Fibroblast of lung (primary cell): ENCODE measurements around the gene TRIM49D1. TPM values are rescaled to one million over a fixed set of nuclear protein-coding genes. Genes with fewer than 3 reads are reported as not detected.
"Not testable (repeated sequence)": the region's sequence is repeated elsewhere in the genome, so short reads cannot be mapped to it uniquely, and the experiment has no call there.

Source experiments
- DNase-seq, 2 donors: peaks; one replicate each; pipeline versions ENCODE4 v3.0.0 to v3.0.0-alpha.2; 2010; ENCODE audit warnings: low read depth in 2 of 2
- H2AFZ ChIP-seq: 2 replicates; pipeline ENCODE4 v1.5.1; 2012; ENCODE audit warnings: low read length, control low read depth, inconsistent platforms
- H3K27ac ChIP-seq: 2 replicates; pipeline ENCODE4 v1.5.1; 2011; ENCODE audit warnings: low read length, control low read depth; ENCODE audit not compliant: insufficient read depth
- H3K27me3 ChIP-seq: 2 replicates; pipeline ENCODE4 v1.5.1; 2011; ENCODE audit warnings: mild to moderate bottlenecking, low read length; ENCODE audit not compliant: control insufficient read depth, insufficient read depth
- H3K36me3 ChIP-seq: 2 replicates; pipeline ENCODE4 v1.5.1; 2011; ENCODE audit warnings: low read length; ENCODE audit not compliant: control insufficient read depth, insufficient read depth
- H3K4me1 ChIP-seq: 2 replicates; pipeline ENCODE4 v1.5.1; 2011; ENCODE audit warnings: low read length; ENCODE audit not compliant: control insufficient read depth, insufficient read depth; ENCODE audit errors: extremely low read depth
- H3K4me2 ChIP-seq: 2 replicates; pipeline ENCODE4 v1.5.1; 2011; ENCODE audit warnings: low read length, control low read depth; ENCODE audit not compliant: insufficient read depth; ENCODE audit errors: extremely low read depth
- H3K4me3 ChIP-seq, 4 experiments: fragments of 200-600 bp in 1 of 4; sonication (generic) in 1 of 4; replicated peaks in 1 of 4; 2 replicates each; pipeline ENCODE4 v1.5.1; 2011 to 2016; ENCODE audit warnings: low read length in 4 of 4, low read depth in 3 of 4, mild to moderate bottlenecking in 3 of 4, control low read depth in 2 of 4, inconsistent platforms in 1 of 4, mixed read lengths in 1 of 4; ENCODE audit not compliant: insufficient read depth in 1 of 4; ENCODE audit errors: control extremely low read depth in 1 of 4
- H3K79me2 ChIP-seq: 2 replicates; pipeline ENCODE4 v1.5.1; 2012; ENCODE audit warnings: mild to moderate bottlenecking, low read length, inconsistent platforms; ENCODE audit not compliant: control insufficient read depth, insufficient read depth
- H3K9ac ChIP-seq: 2 replicates; pipeline ENCODE4 v1.5.1; 2011; ENCODE audit warnings: mild to moderate bottlenecking, low read length, control low read depth; ENCODE audit not compliant: insufficient read depth
- H3K9me3 ChIP-seq: 2 replicates; pipeline ENCODE4 v1.5.1; 2012; ENCODE audit warnings: low read depth, low read length; ENCODE audit not compliant: control insufficient read depth, insufficient read depth
- H4K20me1 ChIP-seq: 2 replicates; pipeline ENCODE4 v1.5.1; 2011; ENCODE audit warnings: low read length; ENCODE audit not compliant: control insufficient read depth, insufficient read depth; ENCODE audit errors: extremely low read depth
- EZH2 ChIP-seq: IDR thresholded peaks from 2 replicates; pipeline ENCODE4 v1.5.1; 2012; ENCODE audit warnings: low read length, control low read depth, mild to moderate bottlenecking; ENCODE audit errors: missing control alignments
- polyA minus RNA-seq: library from RNA; depleted of rRNA, polyadenylated mRNA; stranded (reverse); fragments of >200 nt; gene quantifications from 2 replicates; pipeline ENCODE4 v1.2.3, GENCODE V29; 2011; ENCODE audit warnings: low replicate concordance
- polyA plus RNA-seq, 2 donors: library from polyadenylated mRNA; depleted of rRNA in 1 of 2; stranded (reverse) in 1 of 2; unstranded in 1 of 2; fragments of >200 nt; gene quantifications; 2 replicates each; pipeline ENCODE4 v1.2.1, GENCODE V29; 2011 to 2012; ENCODE audit warnings: missing spikeins in 1 of 2
- total RNA-seq: library from RNA; depleted of rRNA; stranded (reverse); fragments of >200 nt; gene quantifications from 2 replicates; pipeline ENCODE4 v1.2.1, GENCODE V29; 2014
- TF ChIP-seq, protein P1 (sequence below), 2 donors: IDR thresholded peaks in 1 of 2; conservative IDR thresholded peaks in 1 of 2; 1 replicate in 1 of 2; 2 replicates in 1 of 2; pipeline ENCODE4 v1.5.1; 2011 to 2012; ENCODE audit warnings: low read length in 2 of 2, control low read depth in 1 of 2, inconsistent platforms in 1 of 2, low read depth in 1 of 2, mild to moderate bottlenecking in 1 of 2

TRIM49D1 gene
- total RNA-seq (not detected in 2 replicates), polyA plus RNA-seq (not detected in 2 replicates), polyA minus RNA-seq (not detected in 2 replicates)
- polyA plus RNA-seq (2012): not detected in 2 replicates

- Histone ChIP-seq H3K79me2 (no peaks in the 10 kb centered on the region), H3K27me3 (no peaks in the 10 kb centered on the region), H3K27ac (no peak within 1 kb of the TSS), H3K9ac (no peak within 1 kb of the TSS), H3K4me3 (no peak within 1 kb of the TSS), H2AFZ (no peak within 1 kb of the TSS), H4K20me1 (no peaks in the 10 kb centered on the region), H3K36me3 (no peaks in the 10 kb centered on the region), H3K4me2 (no peak within 1 kb of the TSS), H3K9me3 (no peaks in the 10 kb centered on the region), H3K4me1 (no peaks in the 10 kb centered on the region)
- TF ChIP-seq EZH2: no peak
- TF ChIP-seq, protein P1, sequence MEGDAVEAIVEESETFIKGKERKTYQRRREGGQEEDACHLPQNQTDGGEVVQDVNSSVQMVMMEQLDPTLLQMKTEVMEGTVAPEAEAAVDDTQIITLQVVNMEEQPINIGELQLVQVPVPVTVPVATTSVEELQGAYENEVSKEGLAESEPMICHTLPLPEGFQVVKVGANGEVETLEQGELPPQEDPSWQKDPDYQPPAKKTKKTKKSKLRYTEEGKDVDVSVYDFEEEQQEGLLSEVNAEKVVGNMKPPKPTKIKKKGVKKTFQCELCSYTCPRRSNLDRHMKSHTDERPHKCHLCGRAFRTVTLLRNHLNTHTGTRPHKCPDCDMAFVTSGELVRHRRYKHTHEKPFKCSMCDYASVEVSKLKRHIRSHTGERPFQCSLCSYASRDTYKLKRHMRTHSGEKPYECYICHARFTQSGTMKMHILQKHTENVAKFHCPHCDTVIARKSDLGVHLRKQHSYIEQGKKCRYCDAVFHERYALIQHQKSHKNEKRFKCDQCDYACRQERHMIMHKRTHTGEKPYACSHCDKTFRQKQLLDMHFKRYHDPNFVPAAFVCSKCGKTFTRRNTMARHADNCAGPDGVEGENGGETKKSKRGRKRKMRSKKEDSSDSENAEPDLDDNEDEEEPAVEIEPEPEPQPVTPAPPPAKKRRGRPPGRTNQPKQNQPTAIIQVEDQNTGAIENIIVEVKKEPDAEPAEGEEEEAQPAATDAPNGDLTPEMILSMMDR (conservative IDR thresholded peaks at IDR 0.05 in 1 of 2, IDR thresholded peaks at IDR 0.05 in 1 of 2; ENCODE audit: low read depth in 1 of 2, low read length in 2 of 2): no peak
- DNase-seq: no peak
These were observed at the start of gene TRIM49D1 for GRCh38 chr11:89922195-89922660. Gene TRIM49D1 (minus strand): TSS chr11:89922245. CDS start chr11:89917710, 4,535 bp downstream.

GRCh38 chr11:89965737-89966136 lies 43.7 kb upstream of the TRIM49D1 start, which contains the start of gene TRIM64:
Gene TRIM64 (plus strand): TSS chr11:89966037. CDS start chr11:89968504, 2,467 bp downstream.
- not testable (repeated sequence) for H3K9me3 ChIP-seq, H3K27me3 ChIP-seq, H2AFZ ChIP-seq, H3K4me3 ChIP-seq, DNase-seq, H3K9ac ChIP-seq, H4K20me1 ChIP-seq, H3K27ac ChIP-seq, H3K4me1 ChIP-seq, H3K4me2 ChIP-seq, H3K36me3 ChIP-seq, H3K79me2 ChIP-seq

DNA sequence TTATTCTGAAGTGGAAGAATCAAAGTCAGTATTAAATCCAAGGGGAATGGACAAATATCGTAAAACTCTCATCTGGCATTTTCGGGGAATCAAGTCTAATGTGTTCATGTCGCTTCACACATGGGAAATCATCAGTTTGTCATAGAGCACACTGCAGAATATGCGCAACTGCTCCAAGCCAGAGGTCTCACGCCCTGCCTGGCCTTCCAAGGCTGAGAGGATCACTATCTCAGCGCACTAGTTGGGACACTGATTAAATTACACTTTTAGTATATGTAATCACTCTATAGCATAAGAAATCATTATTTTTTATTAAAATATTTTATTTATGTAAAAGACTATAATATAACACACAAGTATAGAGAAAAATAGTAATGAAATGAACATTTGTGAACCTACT lies 38.8 kb upstream of the TRIM49D1 start:
- H3K4me2 ChIP-seq, DNase-seq, H3K4me3 ChIP-seq: not testable (repeated sequence)

DNA sequence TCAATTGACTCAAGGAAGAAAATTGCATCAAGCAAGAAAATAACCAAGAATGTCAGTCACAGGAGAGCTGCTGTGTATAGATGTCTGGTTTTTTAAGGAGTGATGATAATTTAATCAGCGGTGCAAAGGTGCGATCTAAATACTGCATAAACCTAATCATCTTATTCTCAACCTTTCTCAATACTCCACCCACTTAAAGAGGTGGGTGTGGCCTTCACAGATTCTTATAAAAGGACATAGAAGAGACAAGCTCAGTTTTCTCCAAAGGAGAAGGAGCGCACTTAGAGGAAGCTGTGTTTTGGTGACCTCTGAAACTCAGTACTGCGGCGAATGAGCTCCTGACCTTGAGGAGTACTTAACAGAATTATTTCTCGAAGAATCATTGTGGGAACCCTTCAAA lies 1.7 kb upstream of the TRIM49D1 start, which contains the start of gene TRIM49D2:
TRIM49D2 (plus strand) TSS at position 301 of the 400 bp plus-strand sequence. CDS start 2,698 bp downstream, outside the sequence.
- not testable (repeated sequence) for DNase-seq, H3K9me3 ChIP-seq, H4K20me1 ChIP-seq, H3K79me2 ChIP-seq, H3K4me1 ChIP-seq, H3K27ac ChIP-seq, H3K36me3 ChIP-seq, H3K9ac ChIP-seq, H2AFZ ChIP-seq, H3K4me2 ChIP-seq, H3K4me3 ChIP-seq, H3K27me3 ChIP-seq

More for the DNA sequence above, 38.8 kb upstream of the TRIM49D1 start:
- not testable (repeated sequence) for H3K79me2 ChIP-seq, H4K20me1 ChIP-seq, H3K4me1 ChIP-seq, H2AFZ ChIP-seq, H3K27ac ChIP-seq, H3K27me3 ChIP-seq, H3K9me3 ChIP-seq, H3K36me3 ChIP-seq, H3K9ac ChIP-seq

DNA sequence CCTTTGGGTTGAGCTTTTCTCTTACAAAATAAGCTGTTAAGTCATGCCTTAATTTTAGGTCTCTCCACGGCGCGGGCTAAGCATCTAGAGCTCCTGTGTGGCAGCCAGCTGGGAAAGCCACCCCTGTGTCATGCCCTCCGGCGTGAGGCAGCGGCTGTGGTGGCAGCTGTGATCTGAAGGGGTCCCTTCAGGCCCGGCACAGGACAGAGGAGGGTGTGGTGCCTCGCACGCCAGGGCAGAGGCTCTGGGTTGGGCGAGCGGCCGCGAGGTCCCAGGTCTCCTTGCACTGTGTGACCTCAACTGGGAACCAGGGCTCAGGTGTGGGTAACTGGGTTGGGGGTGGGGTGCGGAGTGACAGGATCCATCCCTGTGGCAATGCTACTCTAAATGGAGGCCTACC lies 21.2 kb downstream of the TRIM49D1 start:
- H3K4me1 ChIP-seq, H3K79me2 ChIP-seq, H4K20me1 ChIP-seq: not testable (repeated sequence)

DNA sequence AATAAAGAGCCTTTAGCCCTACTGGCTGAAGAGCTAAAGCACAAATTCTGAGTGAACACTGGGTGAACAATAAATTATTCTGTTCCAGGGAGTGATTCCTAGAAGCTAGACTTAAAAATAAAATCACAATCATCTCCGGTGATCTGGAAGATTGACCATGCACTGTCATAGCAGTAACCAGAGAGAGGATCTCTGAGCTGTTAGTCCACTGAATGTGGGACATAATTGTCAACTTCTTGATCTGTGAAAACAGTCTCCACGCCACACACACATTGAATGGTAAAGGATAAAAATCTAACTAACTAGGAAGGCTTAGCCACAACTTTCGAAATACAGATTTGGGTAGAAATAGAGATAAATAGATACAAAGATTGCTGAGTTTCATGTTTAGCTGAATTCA lies 28.8 kb downstream of the TRIM49D1 start:
- H3K4me2 ChIP-seq, DNase-seq, H3K9ac ChIP-seq, H2AFZ ChIP-seq, H3K27me3 ChIP-seq, H3K4me3 ChIP-seq, H3K27ac ChIP-seq, H3K9me3 ChIP-seq, H4K20me1 ChIP-seq, H3K79me2 ChIP-seq, H3K4me1 ChIP-seq, H3K36me3 ChIP-seq: not testable (repeated sequence)

More for the DNA sequence above, 21.2 kb downstream of the TRIM49D1 start:
- H3K36me3 ChIP-seq, H3K27ac ChIP-seq, H3K9me3 ChIP-seq, H3K4me2 ChIP-seq, H3K27me3 ChIP-seq, DNase-seq, H3K4me3 ChIP-seq, H2AFZ ChIP-seq, H3K9ac ChIP-seq: not testable (repeated sequence)
